A673 (cell line): Measurements from ENCODE around the gene SLIT3.

Experiments used
- CTCF ChIP-seq: fragments of 300-800, 200-600 bp; sonication (generic); conservative IDR thresholded peaks from 2 replicates; pipeline ENCODE4 v1.5.1; 2017; ENCODE audit warnings: low read depth, mild to moderate bottlenecking, antibody characterized with exemption, low read length, moderate library complexity, mixed read lengths
- EZH2 ChIP-seq: fragments of 200-600 bp; sonication (generic); IDR thresholded peaks from 2 replicates; pipeline ENCODE4 v1.6.1; 2017; ENCODE audit warnings: borderline replicate concordance, low read depth, mild to moderate bottlenecking, mixed read lengths, antibody characterized with exemption, low read length; ENCODE audit not compliant: poor library complexity, severe bottlenecking

- TF ChIP-seq EZH2 (no peak), CTCF (no peak)
These were observed 652.9 kb downstream of the SLIT3 start for GRCh38 chr5:168648016-168648415.
